PFSK-1 (cell line): ENCODE measurements around the gene SLC25A44.

Experiments
- FOXP2 ChIP-seq: optimal IDR thresholded peaks from 2 replicates; pipeline ENCODE3; 2011; ENCODE audit warnings: borderline replicate concordance, control low read depth, inconsistent platforms; ENCODE audit not compliant: insufficient read depth; ENCODE audit errors: extremely low read length, extremely low read depth
- POLR2AphosphoS5 ChIP-seq: IDR thresholded peaks from 2 replicates; pipeline ENCODE4 v1.6.1; 2012; ENCODE audit warnings: low read depth, mild to moderate bottlenecking, control low read depth, low read length, moderate library complexity
- REST ChIP-seq, 2 experiments: IDR thresholded peaks; 2 replicates each; pipeline versions ENCODE4 v1.6.1 to v1.8.0; 2011 to 2012; ENCODE audit warnings: low read depth in 2 of 2, low read length in 2 of 2, control low read depth in 1 of 2, inconsistent platforms in 1 of 2, mild to moderate bottlenecking in 1 of 2, moderate library complexity in 1 of 2; ENCODE audit not compliant: insufficient read depth in 1 of 2
- SIN3A ChIP-seq: IDR thresholded peaks from 2 replicates; pipeline ENCODE4 v1.6.1; 2012; ENCODE audit warnings: mild to moderate bottlenecking, low read length, moderate library complexity, borderline replicate concordance; ENCODE audit not compliant: insufficient read depth
- TAF1 ChIP-seq: IDR thresholded peaks from 2 replicates; pipeline ENCODE4 v1.6.1; 2012; ENCODE audit warnings: low read length, control low read depth, borderline replicate concordance; ENCODE audit not compliant: insufficient read depth

SLC25A44 gene

GRCh38 chr1:156247460-156248322 lies 53.8 kb downstream of the SLC25A44 start, which contains the start of gene PAQR6:
Gene PAQR6 (minus strand): TSS chr1:156248056. CDS start chr1:156246731, 1,325 bp downstream.
- TF ChIP-seq REST (IDR thresholded peaks at IDR 0.05; ENCODE audit: insufficient read depth in 1 of 2, low read depth in 2 of 2, low read length in 2 of 2) (no peak), POLR2AphosphoS5 (peak; percentile 61; the same call in 1 of the 2 replicates)

DNA sequence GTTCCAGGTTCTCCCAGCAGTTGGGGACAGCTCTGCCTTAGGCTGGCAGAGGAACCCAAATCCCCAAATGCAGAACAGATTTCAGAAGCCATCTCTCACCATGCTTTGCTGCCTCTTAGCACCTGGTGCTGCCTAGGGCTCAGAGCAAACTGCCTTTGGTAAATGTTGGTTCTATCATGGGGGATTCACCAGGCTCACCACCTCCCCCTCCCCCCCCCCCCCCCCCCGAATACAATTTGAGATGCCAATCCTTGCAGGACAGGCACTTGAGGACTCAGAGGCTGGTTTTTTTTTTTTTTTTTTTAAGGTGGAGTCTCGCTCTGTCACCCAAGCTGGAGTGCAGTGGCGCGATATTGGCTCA lies 54.4 kb downstream of the SLC25A44 start:
- TF ChIP-seq FOXP2, result no peak
- no peak for TF ChIP-seq REST (IDR thresholded peaks at IDR 0.05; ENCODE audit: insufficient read depth in 1 of 2, low read depth in 2 of 2, low read length in 2 of 2)
- no peak for TF ChIP-seq SIN3A
- no peak for TF ChIP-seq TAF1
- TF ChIP-seq POLR2AphosphoS5, result no peak

DNA sequence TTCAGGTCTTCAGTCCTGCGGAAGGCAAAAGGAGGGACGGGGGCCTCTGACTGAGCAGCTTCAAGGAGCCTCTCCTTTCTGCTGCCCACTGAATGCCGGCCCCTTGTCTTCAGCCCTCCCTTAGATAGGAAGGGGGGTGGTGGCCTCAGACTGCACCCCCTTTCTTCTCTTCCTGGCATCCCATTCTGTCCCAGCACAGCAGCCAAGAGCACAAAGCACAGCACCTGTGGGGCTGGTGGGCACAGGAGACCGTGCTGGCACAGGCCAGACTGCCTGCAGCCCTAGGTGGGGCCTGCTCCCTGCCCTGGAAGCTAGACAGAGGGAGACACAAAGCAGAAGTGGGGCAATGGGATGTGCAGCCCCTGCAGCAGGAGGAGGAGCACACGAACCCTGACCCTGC lies 55.7 kb downstream of the SLC25A44 start:
- TF ChIP-seq TAF1, result no peak
- TF ChIP-seq FOXP2, result no peak
- no peak for TF ChIP-seq REST (IDR thresholded peaks at IDR 0.05; ENCODE audit: insufficient read depth in 1 of 2, low read depth in 2 of 2, low read length in 2 of 2)
- no peak for TF ChIP-seq SIN3A
- no peak for TF ChIP-seq POLR2AphosphoS5

DNA sequence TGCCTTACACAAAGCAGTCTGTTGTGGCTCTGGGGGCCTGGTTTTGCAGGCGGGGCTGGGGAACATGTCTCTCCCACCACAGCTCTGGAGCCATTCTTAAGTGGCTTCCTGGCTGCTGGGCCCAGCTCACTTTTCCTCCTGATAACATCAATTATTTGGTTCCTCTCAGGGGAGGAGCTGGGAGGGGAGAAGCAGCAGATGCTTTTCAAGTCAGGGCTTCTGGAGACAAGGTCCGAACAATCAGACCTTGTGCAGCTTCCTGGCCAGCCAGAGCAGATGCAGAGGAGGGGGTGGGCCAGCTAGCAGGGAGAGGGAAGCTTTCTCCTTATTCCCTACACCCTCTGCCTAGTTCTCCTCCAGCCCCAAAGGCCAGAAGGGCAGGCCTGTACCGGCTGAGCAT lies 57.6 kb downstream of the SLC25A44 start:
- TF ChIP-seq TAF1, result no peak
- TF ChIP-seq SIN3A, result no peak
- no peak for TF ChIP-seq REST (IDR thresholded peaks at IDR 0.05; ENCODE audit: insufficient read depth in 1 of 2, low read depth in 2 of 2, low read length in 2 of 2)
- TF ChIP-seq POLR2AphosphoS5, result no peak
- no peak for TF ChIP-seq FOXP2

DNA sequence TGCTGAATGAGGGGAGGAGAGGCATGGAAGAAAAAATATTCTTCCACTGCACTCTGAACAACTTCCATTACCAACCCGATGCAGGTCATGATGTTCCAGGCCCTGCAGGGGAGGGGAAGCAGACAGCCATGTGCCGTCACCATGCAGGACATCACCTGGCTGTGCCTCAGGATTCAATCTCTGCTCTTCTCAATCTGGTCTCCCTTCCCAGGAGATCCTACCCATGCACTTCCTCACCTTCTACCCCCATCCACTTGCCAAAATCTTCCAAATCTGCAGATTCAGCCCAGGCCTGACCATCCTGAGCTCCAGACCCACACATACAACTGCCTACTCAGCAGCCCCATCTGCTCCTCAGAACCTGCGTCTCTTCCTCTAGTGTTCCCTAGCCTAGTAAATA lies 59.7 kb downstream of the SLC25A44 start:
- TF ChIP-seq FOXP2 (no peak), REST (IDR thresholded peaks at IDR 0.05; ENCODE audit: insufficient read depth in 1 of 2, low read depth in 2 of 2, low read length in 2 of 2) (no peak), TAF1 (no peak), SIN3A (no peak), POLR2AphosphoS5 (no peak)
